Endothelial cell of umbilical vein (primary cell): ENCODE data around the gene MBD5. TPM values are rescaled to one million over a fixed set of nuclear protein-coding genes. Genes with fewer than 3 reads are reported as not detected.

Source experiments
- BruUV-seq: library from RNA; stranded (reverse); fragments of 400-500 nt; replicated peaks from 2 replicates; lab custom pipeline; 2021; lab: Mats Ljungman, UMichigan
- CTCF ChIA-PET: fragments of 300-600, 350-600 bp; sonication (Branson Sonifier 250); formaldehyde crosslinking; loops from one replicate; lab custom pipeline; 2021; ENCODE audit warnings: antibody characterized with exemption, inconsistent platforms; lab: Charles Lee
- POLR2A ChIA-PET: fragments of 300-600, 350-600 bp; sonication (Branson Sonifier 250); formaldehyde crosslinking; loops from one replicate; lab custom pipeline; 2021; ENCODE audit warnings: antibody characterized with exemption, inconsistent platforms; lab: Charles Lee
- DNase-seq: peaks from one replicate; pipeline ENCODE4 v3.0.0-alpha.2; 2011; ENCODE audit warnings: low read depth, low spot score
- FAIRE-seq: peaks from 2 replicates; lab custom pipeline; 2011; peaks lifted over from hg19 to GRCh38; lab: Jason Lieb, UNC
- H2AFZ ChIP-seq: 2 replicates; pipeline ENCODE4 v1.6.0; 2012; ENCODE audit warnings: low read depth, low read length, control low read depth, inconsistent platforms
- H3K27ac ChIP-seq: 2 replicates; pipeline ENCODE4 v1.5.1; 2011; ENCODE audit warnings: low read depth, mild to moderate bottlenecking, control low read depth, low read length, moderate library complexity; ENCODE audit not compliant: insufficient read depth
- H3K27me3 ChIP-seq, 2 experiments: 2 replicates each; pipeline versions ENCODE4 v1.6.0 to v1.6.1; 2011; ENCODE audit warnings: low read length in 2 of 2, mixed read lengths in 1 of 2; ENCODE audit not compliant: control insufficient read depth in 2 of 2, insufficient read depth in 2 of 2
- H3K36me3 ChIP-seq, 2 experiments: 2 replicates in 1 of 2; 3 replicates in 1 of 2; pipeline ENCODE4 v1.5.1; 2011; ENCODE audit warnings: low read length in 2 of 2, mild to moderate bottlenecking in 1 of 2, moderate library complexity in 1 of 2; ENCODE audit not compliant: control insufficient read depth in 2 of 2, insufficient read depth in 2 of 2; ENCODE audit errors: extremely low read depth in 1 of 2
- H3K4me1 ChIP-seq: 3 replicates; pipeline ENCODE4 v1.5.1; 2011; ENCODE audit warnings: mild to moderate bottlenecking, low read length; ENCODE audit not compliant: control insufficient read depth, insufficient read depth; ENCODE audit errors: extremely low read depth
- H3K4me2 ChIP-seq: 2 replicates; pipeline ENCODE4 v1.6.1; 2011; ENCODE audit warnings: low read length, control low read depth, mixed read lengths; ENCODE audit not compliant: insufficient read depth
- H3K4me3 ChIP-seq, 3 experiments: fragments of 200-600 bp in 1 of 3; sonication (generic), shearing (Covaris generic) in 1 of 3; replicated peaks in 1 of 3; 2 replicates each; pipeline ENCODE4 v1.5.1; 2011 to 2016; ENCODE audit warnings: control low read depth in 3 of 3, low read length in 3 of 3, mild to moderate bottlenecking in 2 of 3, inconsistent platforms in 1 of 3, low read depth in 1 of 3, moderate library complexity in 1 of 3; ENCODE audit not compliant: insufficient read depth in 1 of 3
- H3K79me2 ChIP-seq: 2 replicates; pipeline ENCODE4 v1.6.0; 2012; ENCODE audit warnings: low read length, inconsistent platforms; ENCODE audit not compliant: control insufficient read depth, insufficient read depth
- H3K9ac ChIP-seq: replicated peaks from 2 replicates; pipeline ENCODE3; 2011; ENCODE audit warnings: low read length, control low read depth; ENCODE audit not compliant: insufficient read depth; ENCODE audit errors: extremely low read depth
- H3K9me1 ChIP-seq: replicated peaks from 3 replicates; pipeline ENCODE4 v1.6.0; 2011; ENCODE audit warnings: mild to moderate bottlenecking, low read length; ENCODE audit not compliant: control insufficient read depth, insufficient read depth; ENCODE audit errors: extremely low read depth
- H3K9me3 ChIP-seq: replicated peaks from 2 replicates; pipeline ENCODE4 v1.5.1; 2012; ENCODE audit warnings: low read length, inconsistent platforms; ENCODE audit not compliant: control insufficient read depth, insufficient read depth
- H4K20me1 ChIP-seq: replicated peaks from 2 replicates; pipeline ENCODE3; 2011; ENCODE audit warnings: mild to moderate bottlenecking, low read length; ENCODE audit not compliant: control insufficient read depth, insufficient read depth; ENCODE audit errors: extremely low read depth
- CTCF ChIP-seq, 2 donors: IDR thresholded peaks; 1 replicate in 1 of 2; 2 replicates in 1 of 2; pipeline ENCODE4 v1.5.1; 2011; ENCODE audit warnings: low read length in 2 of 2, mild to moderate bottlenecking in 2 of 2, moderate library complexity in 2 of 2, control low read depth in 1 of 2, inconsistent platforms in 1 of 2, low read depth in 1 of 2; ENCODE audit not compliant: insufficient read depth in 1 of 2; ENCODE audit errors: extremely low read depth in 1 of 2
- EZH2 ChIP-seq: IDR thresholded peaks from 2 replicates; pipeline ENCODE4 v1.6.1; 2012; ENCODE audit warnings: borderline replicate concordance, low read depth, mild to moderate bottlenecking, moderate library complexity, low read length, inconsistent platforms; ENCODE audit not compliant: severe bottlenecking
- FOS ChIP-seq: IDR thresholded peaks from 2 replicates; pipeline ENCODE4 v1.6.1; 2011; ENCODE audit warnings: mild to moderate bottlenecking, low read length, moderate library complexity, borderline replicate concordance; ENCODE audit not compliant: insufficient read depth
- GATA2 ChIP-seq: IDR thresholded peaks from 2 replicates; pipeline ENCODE4 v1.7.0; 2011; ENCODE audit warnings: low read depth, mild to moderate bottlenecking, moderate library complexity, mixed read lengths, low read length; ENCODE audit not compliant: insufficient read length, insufficient read depth
- JUN ChIP-seq: IDR thresholded peaks from 2 replicates; pipeline ENCODE4 v1.6.1; 2011; ENCODE audit warnings: borderline replicate concordance, low read depth; ENCODE audit not compliant: insufficient read length, insufficient read depth
- MAX ChIP-seq: IDR thresholded peaks from 2 replicates; pipeline ENCODE4 v1.6.1; 2011; ENCODE audit not compliant: insufficient read depth, insufficient read length
- MYC ChIP-seq: IDR thresholded peaks from one replicate; pipeline ENCODE4 v1.6.1; 2011; ENCODE audit warnings: mild to moderate bottlenecking, low read depth, low read length
- POLR2A ChIP-seq: IDR thresholded peaks from 2 replicates; pipeline ENCODE4 v1.6.1; 2012; ENCODE audit warnings: low read depth, mild to moderate bottlenecking, control low read depth, low read length
- POLR2AphosphoS5 ChIP-seq: IDR thresholded peaks from 2 replicates; pipeline ENCODE4 v1.6.1; 2012; ENCODE audit warnings: low read depth, mild to moderate bottlenecking, control low read depth, low read length, moderate library complexity; ENCODE audit not compliant: insufficient read depth
- dilution Hi-C: fragments of 300-500 bp; cut with MboI; formaldehyde crosslinking; loops from one replicate; pipeline ENCODE4 v1.15.0; 2019; ENCODE audit warnings: low sequenced_read_pairs; ENCODE audit not compliant: extremely low pct_ligation_motif_present
- intact Hi-C: fragments of 100-400 bp; cut with micrococcal nuclease; formaldehyde crosslinking; loops from one replicate; pipeline ENCODE4 v1.10.0; 2022
- polyA plus RNA-seq, 4 experiments: library from polyadenylated mRNA; depleted of rRNA in 3 of 4; stranded (reverse) in 3 of 4; unstranded in 1 of 4; fragments of >200 nt; gene quantifications; 2 replicates each; pipeline versions ENCODE4 v1.2.1 to v1.2.3, GENCODE V29; 2011 to 2012; ENCODE audit warnings: missing spikeins in 1 of 4
- total RNA-seq: library from RNA; stranded (reverse); gene quantifications from 2 replicates; pipeline ENCODE4 v1.2.3, GENCODE V29; 2021

The MBD5 gene
- total and polyA plus RNA-seq, 2 donors (not counting 3 experiments of a cell fraction or from before 2014, with no cell fraction given) = 11.3 to 37.0 TPM

DNA sequence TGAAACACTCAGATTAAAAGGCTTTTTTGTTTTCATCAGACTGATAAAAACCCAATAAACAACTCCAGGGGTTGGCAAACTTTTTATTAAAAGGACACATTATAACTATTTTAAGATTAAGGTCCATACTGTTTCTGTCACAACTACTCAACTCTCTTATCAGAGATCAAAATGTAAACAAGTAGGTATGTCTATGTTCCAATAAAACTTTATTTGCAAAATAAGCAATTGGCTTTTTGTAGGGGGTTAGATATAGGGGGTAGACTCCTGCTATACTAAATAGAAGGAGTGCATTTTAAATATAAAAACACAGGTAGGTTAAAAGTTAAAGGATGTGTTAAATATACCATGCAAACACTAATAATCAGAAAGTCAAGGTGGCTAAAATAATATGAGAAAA lies 174.0 kb downstream of the MBD5 start:
- ChIA-PET POLR2A (no interaction called here), CTCF (no interaction called here)
- no peak overlapping the region for H3K27ac ChIP-seq
- TF ChIP-seq POLR2AphosphoS5 (no peak), FOS (no peak), MAX (no peak), CTCF (IDR thresholded peaks at IDR 0.05; ENCODE audit: extremely low read depth in 1 of 2, insufficient read depth in 1 of 2, low read depth in 1 of 2, low read length in 2 of 2) (no peak), MYC (no peak), POLR2A (no peak), EZH2 (no peak), JUN (no peak), GATA2 (no peak)
- dilution Hi-C loops = no loop called here
- H3K9ac ChIP-seq = no peak overlapping the region
- no peak for FAIRE-seq
- H2AFZ ChIP-seq = no peak overlapping the region
- BruUV-seq = no TSS peak
- no peaks in the 10 kb centered on the region for H4K20me1 ChIP-seq
- H3K79me2 ChIP-seq = no peaks in the 10 kb centered on the region
- DNase-seq = no peak
- intact Hi-C loops = no loop called here
- no peaks in the 10 kb centered on the region for H3K9me1 ChIP-seq
- no peaks in the 10 kb centered on the region for H3K9me3 ChIP-seq
- H3K27me3 ChIP-seq = no peaks in the 10 kb centered on the region
- no peaks in the 10 kb centered on the region for H3K4me1 ChIP-seq
- no peak overlapping the region for H3K4me2 ChIP-seq
- no peaks in the 10 kb centered on the region for H3K36me3 ChIP-seq
- H3K4me3 ChIP-seq = no peak overlapping the region
